Stimulated activated memory B cell treated with anti-CD40 and anti-IgM and Interleukin-4, amounts not matched to agents 10 μg/mL and 1 μg/mL and 100 μg/mL, for 72 hours (primary cell): ENCODE data around the gene GET4.

Experiments used
- ATAC-seq: fragments of 150-1000 bp; cut with Tn5 transposase; 2 replicates; pipeline ENCODE4 v1.10.0; 2021
- H3K27ac Mint-ChIP-seq: one replicate; pipeline ENCODE4 v1.8.0; 2022; ENCODE audit warnings: mild to moderate bottlenecking, mixed read lengths
- H3K27me3 Mint-ChIP-seq: one replicate; pipeline ENCODE4 v1.8.0; 2022; ENCODE audit warnings: mixed read lengths
- H3K36me3 Mint-ChIP-seq: one replicate; pipeline ENCODE4 v1.8.0; 2022; ENCODE audit warnings: mixed read lengths
- H3K4me1 Mint-ChIP-seq: one replicate; pipeline ENCODE4 v1.8.0; 2022; ENCODE audit warnings: mixed read lengths
- H3K4me3 Mint-ChIP-seq: one replicate; pipeline ENCODE4 v1.8.0; 2022; ENCODE audit warnings: mild to moderate bottlenecking, moderate library complexity, mixed read lengths
- H3K9me3 Mint-ChIP-seq: one replicate; pipeline ENCODE4 v1.8.0; 2022; ENCODE audit warnings: mixed read lengths

Gene GET4

DNA sequence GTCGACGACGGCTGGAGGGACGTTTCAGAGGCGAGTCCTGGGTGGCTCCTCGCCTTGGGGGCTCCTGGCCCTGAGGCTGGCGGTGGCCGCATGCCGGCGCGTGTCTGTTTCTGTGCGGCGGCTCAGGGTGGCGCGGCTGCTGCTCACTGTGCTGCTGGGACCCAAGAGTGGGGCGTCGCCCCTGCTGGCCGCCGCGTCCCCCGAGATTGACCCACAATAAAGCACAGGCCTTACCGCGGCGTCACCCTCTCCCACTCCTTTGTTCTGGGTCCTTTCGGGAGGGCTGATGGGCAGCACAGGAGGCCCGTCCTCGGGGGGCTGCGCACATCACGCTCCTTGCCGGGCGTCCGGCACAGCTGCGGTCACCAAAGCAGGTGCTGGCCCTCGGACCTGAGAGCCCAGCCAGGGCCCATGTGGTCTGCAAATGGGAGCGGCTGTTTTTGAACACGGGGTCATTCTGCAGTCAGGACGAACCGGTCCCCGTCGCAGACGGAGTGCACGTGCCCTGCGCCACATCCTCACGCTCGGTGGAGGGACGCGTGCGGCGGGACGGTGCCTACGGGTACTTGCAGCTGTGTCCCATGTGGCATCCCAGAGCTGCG lies 19.2 kb downstream of the GET4 start:
- H3K27ac Mint-ChIP-seq = no peak overlapping the region
- no peak for ATAC-seq
- H3K9me3 Mint-ChIP-seq = peaks cover 8% of the 10 kb centered on the region
- H3K4me3 Mint-ChIP-seq = no peak overlapping the region
- H3K27me3 Mint-ChIP-seq = no peaks in the 10 kb centered on the region
- peaks cover 8% of the 10 kb centered on the region for H3K4me1 Mint-ChIP-seq
- peaks cover 90% of the 10 kb centered on the region for H3K36me3 Mint-ChIP-seq

DNA sequence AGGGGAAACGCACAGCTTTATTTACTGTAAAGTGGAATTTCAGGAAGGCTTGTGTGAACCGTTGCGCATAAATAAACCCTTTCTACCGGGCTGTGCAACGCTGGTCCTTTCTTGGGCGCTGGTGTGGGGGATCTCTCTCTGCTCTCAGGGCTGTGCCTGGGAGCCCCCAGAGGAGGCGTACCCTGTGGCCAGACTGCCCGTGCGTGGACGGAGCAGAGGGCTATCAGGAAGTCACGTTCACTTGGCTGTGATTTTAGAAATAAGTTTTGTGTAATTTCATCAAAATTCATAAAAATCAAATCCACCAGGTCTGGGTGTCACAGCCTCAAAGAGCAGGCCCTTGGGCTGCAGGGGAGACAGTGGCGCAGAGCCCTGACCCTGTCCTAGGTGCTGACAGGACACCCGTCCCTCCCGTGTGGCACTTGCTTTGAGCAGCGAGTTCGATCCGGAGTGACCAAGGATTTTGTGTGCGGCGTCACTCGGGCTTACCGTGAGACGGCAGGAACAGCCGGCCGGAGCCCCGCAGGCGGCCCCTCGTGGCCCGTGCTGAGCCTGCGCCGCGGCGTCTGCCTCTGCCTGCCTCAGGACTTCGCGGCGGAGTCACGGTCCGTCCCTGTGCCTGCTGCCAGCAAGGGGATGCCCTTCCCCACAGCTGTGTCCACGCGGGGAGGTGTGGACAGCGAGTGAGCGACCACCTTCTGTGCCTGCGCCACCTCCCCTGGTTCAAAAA lies 20.2 kb downstream of the GET4 start:
- peaks cover 80% of the 10 kb centered on the region for H3K36me3 Mint-ChIP-seq
- H3K4me1 Mint-ChIP-seq = peaks cover 8% of the 10 kb centered on the region
- no peaks in the 10 kb centered on the region for H3K27me3 Mint-ChIP-seq
- ATAC-seq = no peak
- H3K27ac Mint-ChIP-seq = no peak overlapping the region
- H3K4me3 Mint-ChIP-seq = no peak overlapping the region
- peaks cover 8% of the 10 kb centered on the region for H3K9me3 Mint-ChIP-seq

DNA sequence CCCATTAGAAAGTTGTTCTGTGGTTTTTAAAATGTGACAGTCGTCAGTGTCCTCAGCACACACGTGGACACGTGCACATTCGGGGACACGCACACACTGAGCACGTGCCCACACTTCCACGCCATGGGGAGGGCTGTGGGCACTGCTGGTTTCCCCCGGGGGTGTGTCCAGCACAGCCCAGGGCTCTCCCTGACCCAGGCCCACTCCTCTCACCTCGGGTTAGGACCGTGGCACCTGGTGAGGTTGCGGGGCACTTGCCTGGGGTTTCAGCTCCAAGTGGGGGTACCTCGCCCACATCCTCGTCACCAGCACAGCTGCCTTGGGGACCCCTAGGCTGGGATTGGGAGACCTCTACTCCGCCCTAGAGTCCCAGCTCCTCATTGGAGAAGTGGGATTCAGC lies 20.7 kb downstream of the GET4 start:
- no peaks in the 10 kb centered on the region for H3K27me3 Mint-ChIP-seq
- H3K27ac Mint-ChIP-seq = no peak overlapping the region
- H3K4me3 Mint-ChIP-seq = no peak overlapping the region
- ATAC-seq = no peak
- H3K36me3 Mint-ChIP-seq = peaks cover 74% of the 10 kb centered on the region
- peaks cover 8% of the 10 kb centered on the region for H3K4me1 Mint-ChIP-seq
- H3K9me3 Mint-ChIP-seq = peaks cover 8% of the 10 kb centered on the region

DNA sequence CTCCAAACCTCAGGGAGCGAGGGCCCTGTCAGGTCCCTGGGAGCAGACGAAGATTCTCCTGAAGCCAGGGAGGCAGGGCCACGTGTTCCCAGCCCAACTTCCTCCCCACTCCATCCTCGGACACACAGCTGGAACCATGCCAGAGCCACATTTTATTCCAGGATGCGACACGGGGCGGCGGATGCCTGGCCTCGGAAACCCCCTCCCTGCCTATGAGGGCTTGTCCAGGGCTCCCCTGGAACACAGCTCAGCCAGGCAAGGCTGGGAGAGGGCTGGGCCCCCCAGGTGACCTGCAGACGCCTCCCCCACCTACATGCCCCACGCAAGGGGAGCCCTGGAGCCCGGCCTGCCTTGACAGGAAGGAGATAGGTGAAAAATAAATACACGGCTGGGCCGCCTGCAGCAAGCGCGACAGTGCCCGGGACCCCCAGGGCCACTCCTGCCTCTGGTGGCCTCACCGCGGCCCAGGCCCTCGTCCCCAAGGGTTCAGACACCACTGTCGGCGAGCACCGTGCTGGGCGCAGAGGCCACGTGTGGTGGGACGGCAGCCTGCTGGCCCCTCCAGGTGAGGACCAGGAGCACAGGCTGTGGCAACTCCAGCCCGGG lies 21.5 kb downstream of the GET4 start:
- ATAC-seq = no peak
- H3K36me3 Mint-ChIP-seq = peaks cover 74% of the 10 kb centered on the region
- H3K27me3 Mint-ChIP-seq = no peaks in the 10 kb centered on the region
- no peak overlapping the region for H3K27ac Mint-ChIP-seq
- no peak overlapping the region for H3K4me3 Mint-ChIP-seq
- H3K9me3 Mint-ChIP-seq = peaks cover 2% of the 10 kb centered on the region
- H3K4me1 Mint-ChIP-seq = peaks cover 2% of the 10 kb centered on the region

DNA sequence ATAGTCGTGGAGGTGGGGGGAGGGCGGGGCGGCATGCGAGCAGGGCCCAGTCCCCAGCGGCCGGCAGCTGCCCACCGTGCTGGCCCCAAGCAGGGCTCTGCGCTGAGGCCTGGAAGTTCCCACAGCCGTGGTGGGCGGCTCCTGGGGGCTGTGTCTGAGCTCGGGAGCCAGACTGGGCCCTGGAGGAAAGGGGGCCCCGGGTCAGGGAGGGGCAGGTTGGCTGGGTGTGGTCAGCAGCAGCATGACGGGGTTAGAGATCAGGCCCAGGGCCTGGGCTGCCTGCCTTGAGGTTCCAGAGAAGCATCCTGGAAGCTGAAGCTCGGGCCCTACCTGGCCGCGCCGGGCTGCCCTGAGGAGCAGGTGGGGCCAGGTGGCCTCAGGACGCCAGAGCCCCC lies 22.1 kb downstream of the GET4 start:
- ATAC-seq = no peak
- H3K36me3 Mint-ChIP-seq = peaks cover 72% of the 10 kb centered on the region
- no peaks in the 10 kb centered on the region for H3K4me1 Mint-ChIP-seq
- H3K27me3 Mint-ChIP-seq = no peaks in the 10 kb centered on the region
- H3K9me3 Mint-ChIP-seq = no peaks in the 10 kb centered on the region
- no peak overlapping the region for H3K4me3 Mint-ChIP-seq
- H3K27ac Mint-ChIP-seq = no peak overlapping the region

DNA sequence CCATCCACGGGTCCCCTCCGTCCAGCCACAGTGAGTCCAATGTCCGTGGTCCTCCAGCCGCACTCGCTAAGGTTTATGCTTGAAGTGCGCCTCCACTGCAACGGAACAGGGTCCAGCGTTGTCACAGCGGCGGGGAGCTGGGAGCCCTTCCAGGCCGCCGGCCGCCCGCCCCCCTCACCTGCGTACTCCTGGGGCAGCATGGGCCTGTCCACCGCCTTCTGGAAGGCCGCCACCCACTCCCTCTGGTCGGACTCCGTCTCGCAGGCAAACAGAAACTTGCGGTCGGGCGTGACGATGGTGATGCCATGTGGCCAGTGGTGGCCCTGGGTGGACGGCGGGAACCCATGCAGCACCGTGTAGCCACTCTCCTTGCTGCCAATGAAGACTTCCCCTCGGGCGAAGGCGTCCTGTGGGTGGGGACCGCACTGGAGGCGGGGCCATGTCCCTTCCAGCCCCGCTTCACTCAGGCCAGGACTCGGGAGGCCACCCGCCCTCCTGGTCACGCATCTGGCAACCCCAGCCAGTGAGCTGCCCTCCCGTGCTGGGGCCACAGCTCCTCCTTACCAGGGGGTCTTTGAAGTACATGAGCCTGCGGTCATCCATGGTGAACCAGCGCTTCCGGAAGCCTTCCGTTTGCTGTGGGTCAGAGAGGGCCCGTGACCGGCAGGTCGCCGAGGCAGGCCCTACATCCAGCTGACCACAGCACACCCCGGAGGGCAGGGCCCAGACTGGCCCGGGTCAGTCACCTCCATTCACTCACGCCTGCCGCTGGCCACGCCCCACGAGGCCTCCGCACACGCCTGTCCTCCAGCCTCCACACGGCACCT lies 22.7 kb downstream of the GET4 start:
- Mint-ChIP-seq H3K9me3 (no peaks in the 10 kb centered on the region), H3K27ac (no peak overlapping the region), H3K4me1 (no peaks in the 10 kb centered on the region), H3K36me3 (peaks cover 66% of the 10 kb centered on the region), H3K4me3 (no peak overlapping the region), H3K27me3 (no peaks in the 10 kb centered on the region)
- no peak for ATAC-seq

DNA sequence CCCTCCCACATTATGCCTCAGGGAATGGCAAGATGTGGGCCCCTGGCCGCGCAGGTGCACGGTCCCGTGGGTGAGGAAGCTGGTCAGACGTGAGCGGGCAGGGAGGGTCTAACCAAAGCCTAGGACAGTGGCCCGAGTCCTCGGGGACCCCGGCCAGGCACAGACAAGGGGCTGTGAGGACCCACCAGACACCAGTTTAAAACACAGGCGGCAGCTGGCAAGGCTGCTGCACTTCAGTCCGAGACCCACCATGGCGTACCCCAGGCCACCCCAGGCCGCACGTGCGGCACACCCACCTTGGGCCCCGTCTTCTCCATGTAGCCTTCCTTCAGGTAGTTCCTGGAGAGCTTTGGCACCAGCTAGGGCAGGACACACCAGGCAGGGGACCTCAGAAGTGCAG lies 23.5 kb downstream of the GET4 start:
- H3K36me3 Mint-ChIP-seq = peaks cover 59% of the 10 kb centered on the region
- no peak overlapping the region for H3K27ac Mint-ChIP-seq

DNA sequence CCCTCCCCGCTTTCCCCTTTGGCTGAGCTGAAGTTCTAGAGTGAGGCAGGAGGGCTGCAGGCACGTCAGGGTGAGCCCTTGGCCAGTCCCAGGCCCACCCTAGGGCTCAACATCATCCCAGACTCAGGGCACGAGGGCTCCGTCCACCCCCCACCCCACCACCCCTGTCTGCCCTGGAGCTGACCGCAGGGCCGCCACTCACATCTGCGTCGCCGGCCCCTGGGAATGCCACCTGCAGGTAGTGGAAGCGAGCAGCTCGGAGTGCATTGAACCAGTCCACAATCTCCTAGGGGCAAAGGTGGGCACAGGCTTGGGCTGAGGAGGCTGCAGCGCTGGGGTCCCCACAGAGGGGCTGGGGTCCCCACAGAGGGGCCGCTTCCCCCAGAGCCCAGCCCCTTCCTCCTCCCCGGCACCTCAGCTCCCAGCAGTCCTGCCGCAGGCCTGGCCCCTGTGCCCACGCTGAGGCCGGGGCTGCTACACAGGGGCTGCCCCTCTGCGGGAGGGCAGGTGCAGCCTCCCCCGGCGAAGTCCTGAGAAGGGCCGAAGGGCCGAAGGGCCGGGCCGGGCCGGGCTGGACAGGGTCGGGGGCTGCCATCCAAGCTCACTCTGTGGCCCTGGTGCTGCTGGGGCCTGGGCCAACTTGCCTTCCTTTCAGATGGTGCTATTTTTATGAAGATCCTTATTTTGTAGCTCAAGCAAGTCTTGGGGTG lies 24.1 kb downstream of the GET4 start:
- no peaks in the 10 kb centered on the region for H3K9me3 Mint-ChIP-seq
- ATAC-seq = no peak
- H3K4me3 Mint-ChIP-seq = no peak overlapping the region
- peaks cover 52% of the 10 kb centered on the region for H3K36me3 Mint-ChIP-seq
- no peak overlapping the region for H3K27ac Mint-ChIP-seq
- H3K4me1 Mint-ChIP-seq = no peaks in the 10 kb centered on the region
- no peaks in the 10 kb centered on the region for H3K27me3 Mint-ChIP-seq

More for the DNA sequence above, 23.5 kb downstream of the GET4 start:
- Mint-ChIP-seq H3K9me3 (no peaks in the 10 kb centered on the region), H3K4me1 (no peaks in the 10 kb centered on the region), H3K27me3 (no peaks in the 10 kb centered on the region), H3K4me3 (no peak overlapping the region)
- no peak for ATAC-seq

DNA sequence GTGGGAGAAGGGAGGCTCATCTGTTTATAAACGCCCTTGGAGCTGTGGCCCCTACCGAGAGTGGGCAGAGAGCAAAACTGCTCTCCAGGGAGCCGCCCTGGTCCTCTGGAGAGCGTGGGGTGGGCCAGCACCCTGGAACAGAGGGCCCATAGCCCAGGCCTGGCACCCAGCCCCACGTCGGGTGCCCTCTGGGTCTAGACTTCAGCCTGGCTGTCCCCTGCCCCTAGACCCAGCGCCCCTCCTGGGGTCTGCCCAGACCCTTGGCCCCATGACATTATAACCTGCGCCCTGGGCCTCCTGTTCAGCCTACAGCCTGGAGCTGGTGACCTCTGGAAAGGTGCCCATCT lies 24.7 kb downstream of the GET4 start:
- Mint-ChIP-seq H3K27me3 (no peaks in the 10 kb centered on the region), H3K9me3 (no peaks in the 10 kb centered on the region), H3K4me3 (no peak overlapping the region), H3K36me3 (peaks cover 47% of the 10 kb centered on the region), H3K4me1 (no peaks in the 10 kb centered on the region), H3K27ac (no peak overlapping the region)
- no peak for ATAC-seq

DNA sequence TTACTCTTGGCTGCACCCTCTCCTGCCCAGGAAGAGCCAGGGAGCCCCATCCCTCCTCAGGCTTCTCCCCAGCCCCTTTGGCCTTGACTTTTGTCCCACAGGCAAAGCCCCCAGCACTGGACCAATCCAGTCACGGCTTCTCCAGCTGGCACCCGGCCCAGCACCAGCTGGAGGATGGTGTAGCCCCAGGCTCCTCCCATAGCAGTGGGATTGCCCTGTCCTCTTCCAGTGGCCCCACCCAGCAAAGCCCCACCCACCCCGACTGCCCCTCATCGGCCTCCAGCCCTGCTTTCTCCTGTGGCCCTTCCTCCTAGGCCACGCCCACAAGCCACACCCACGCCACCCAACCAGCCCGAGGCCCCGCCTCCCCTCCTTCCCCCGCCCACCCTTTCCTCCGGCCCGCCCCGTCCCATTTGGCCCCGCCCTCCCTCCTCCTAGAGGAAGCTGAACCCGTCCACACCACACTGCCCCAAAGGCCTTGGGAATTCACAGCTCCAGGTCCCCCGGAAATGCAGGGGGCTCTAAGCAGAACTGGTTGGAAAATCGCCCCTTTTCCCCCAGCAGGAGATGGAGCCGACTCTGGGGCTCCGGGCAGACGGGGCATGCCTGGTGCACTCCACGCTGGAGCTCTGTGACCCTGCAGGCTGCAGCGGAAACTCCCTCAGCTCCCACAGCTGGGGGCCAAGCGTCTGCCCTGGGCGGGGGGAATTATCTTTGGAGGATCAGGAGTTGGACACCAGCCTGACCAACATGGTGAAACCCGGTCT lies 25.2 kb downstream of the GET4 start:
- H3K27me3 Mint-ChIP-seq = no peaks in the 10 kb centered on the region
- H3K4me3 Mint-ChIP-seq = no peak overlapping the region
- no peaks in the 10 kb centered on the region for H3K9me3 Mint-ChIP-seq
- H3K4me1 Mint-ChIP-seq = no peaks in the 10 kb centered on the region
- no peak overlapping the region for H3K27ac Mint-ChIP-seq
- ATAC-seq = peak; percentile 12
- peaks cover 41% of the 10 kb centered on the region for H3K36me3 Mint-ChIP-seq

DNA sequence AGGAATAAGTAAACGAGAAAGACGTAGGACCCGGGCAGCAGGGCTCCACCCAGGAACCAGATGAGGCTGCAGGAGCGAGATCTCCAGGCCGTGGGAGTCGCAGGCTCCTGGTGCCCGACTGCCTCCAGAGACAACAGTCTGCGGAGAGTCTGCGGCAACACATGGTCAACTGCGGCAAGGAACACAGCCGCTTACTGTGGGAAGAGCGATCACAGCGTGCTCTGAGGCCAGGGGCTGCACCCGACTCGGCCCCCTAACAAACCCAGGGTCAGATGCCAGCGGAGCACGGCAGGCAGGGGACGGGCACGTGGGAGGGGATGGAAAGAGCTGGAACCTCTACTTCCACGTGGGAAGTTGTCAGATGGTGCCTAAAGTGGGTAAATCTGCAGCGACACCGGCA lies 26.6 kb downstream of the GET4 start:
- peaks cover 30% of the 10 kb centered on the region for H3K36me3 Mint-ChIP-seq
- H3K27me3 Mint-ChIP-seq = no peaks in the 10 kb centered on the region
- no peak overlapping the region for H3K27ac Mint-ChIP-seq
- peaks cover 7% of the 10 kb centered on the region for H3K4me1 Mint-ChIP-seq
- H3K9me3 Mint-ChIP-seq = no peaks in the 10 kb centered on the region
- no peak for ATAC-seq
- no peak overlapping the region for H3K4me3 Mint-ChIP-seq

DNA sequence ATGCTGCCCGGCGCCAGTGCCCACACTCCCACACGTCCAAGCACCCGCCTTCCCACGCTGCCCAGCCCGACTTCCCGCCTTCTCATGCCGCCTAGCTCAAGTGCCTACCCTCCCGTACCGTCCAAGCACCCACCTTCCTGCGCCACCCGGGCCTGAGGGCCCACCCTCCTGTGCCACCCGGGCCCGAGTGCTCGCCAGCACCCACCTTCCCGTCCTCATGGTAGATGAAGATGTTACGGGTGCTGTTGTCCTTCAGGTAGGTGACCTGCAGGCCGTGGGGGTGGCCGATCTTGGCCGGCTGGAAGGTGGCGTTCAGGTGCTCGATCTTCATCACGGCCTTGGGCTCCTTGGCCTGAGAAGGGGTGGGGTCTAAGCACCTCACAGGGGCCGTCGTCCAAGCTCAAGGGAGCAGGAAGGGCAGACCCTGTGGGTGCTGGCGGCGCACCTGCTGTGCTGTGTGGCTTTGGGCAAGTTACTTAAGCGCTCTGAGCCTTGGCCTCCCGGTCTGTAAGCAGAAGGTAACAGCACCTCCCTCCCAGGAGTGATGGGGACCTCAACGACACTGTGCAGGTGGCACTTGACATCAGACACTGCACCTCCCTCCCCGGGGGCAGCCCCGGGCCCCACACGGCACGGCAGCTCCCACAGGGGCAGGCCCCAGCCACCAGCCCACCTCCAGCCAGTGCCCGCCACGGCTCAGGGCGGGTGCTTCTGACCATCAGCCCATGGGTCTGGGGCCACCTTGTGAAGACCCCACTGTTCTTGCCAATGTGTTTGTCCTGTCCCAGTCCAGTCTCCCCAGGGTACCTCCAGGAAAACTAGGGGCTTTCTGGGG lies 27.8 kb downstream of the GET4 start:
- Mint-ChIP-seq H3K4me1 (peaks cover 7% of the 10 kb centered on the region), H3K9me3 (no peaks in the 10 kb centered on the region), H3K27ac (no peak overlapping the region), H3K4me3 (no peak overlapping the region), H3K27me3 (no peaks in the 10 kb centered on the region), H3K36me3 (peaks cover 20% of the 10 kb centered on the region)
- no peak for ATAC-seq

DNA sequence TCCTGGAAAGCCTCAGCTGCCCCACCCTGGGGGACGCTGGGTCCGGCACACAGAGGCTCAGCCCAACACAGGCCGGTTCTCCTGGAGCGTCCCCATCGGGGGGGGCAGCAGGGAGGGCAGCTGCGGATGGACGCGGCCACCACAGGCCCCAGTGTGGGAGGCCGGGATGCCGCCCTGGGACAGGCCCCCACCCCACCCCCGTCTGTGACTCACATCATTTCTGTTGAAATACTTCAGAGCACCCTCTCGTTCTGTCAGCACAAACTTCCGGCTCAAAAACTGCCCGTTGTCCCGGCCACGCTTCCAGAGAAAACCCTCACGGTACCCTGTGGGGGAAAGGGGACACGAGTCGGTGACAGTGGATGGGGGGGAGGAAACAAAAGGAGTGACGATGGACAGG lies 28.5 kb downstream of the GET4 start:
- H3K9me3 Mint-ChIP-seq = no peaks in the 10 kb centered on the region
- peaks cover 9% of the 10 kb centered on the region for H3K4me1 Mint-ChIP-seq
- no peaks in the 10 kb centered on the region for H3K27me3 Mint-ChIP-seq
- peaks cover 13% of the 10 kb centered on the region for H3K36me3 Mint-ChIP-seq
- no peak for ATAC-seq
- no peak overlapping the region for H3K4me3 Mint-ChIP-seq
- H3K27ac Mint-ChIP-seq = peak overlapping the region; percentile 30

DNA sequence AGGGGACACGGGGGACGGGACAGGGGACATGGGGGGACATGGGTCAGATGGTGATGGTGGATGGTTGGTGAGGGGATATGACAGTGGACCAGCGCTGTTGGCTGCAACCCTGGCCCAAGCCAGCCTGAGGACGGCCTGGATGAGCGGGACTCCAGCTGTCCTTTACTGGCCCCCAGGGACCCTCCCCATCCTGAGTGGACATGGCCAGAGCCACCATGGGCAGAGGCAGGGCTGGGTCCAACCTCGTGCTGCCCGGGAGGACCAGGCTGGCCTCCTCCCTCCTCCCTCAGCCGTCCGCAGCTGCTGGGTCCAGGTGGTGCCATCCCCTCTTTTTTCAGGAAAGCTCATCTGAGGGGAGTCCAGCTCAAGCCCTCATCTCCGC lies 30.4 kb downstream of the GET4 start:
- H3K27ac Mint-ChIP-seq = no peak overlapping the region
- H3K9me3 Mint-ChIP-seq = no peaks in the 10 kb centered on the region
- no peaks in the 10 kb centered on the region for H3K27me3 Mint-ChIP-seq
- no peak overlapping the region for H3K4me3 Mint-ChIP-seq
- peaks cover 24% of the 10 kb centered on the region for H3K4me1 Mint-ChIP-seq
- H3K36me3 Mint-ChIP-seq = peaks cover 12% of the 10 kb centered on the region
- peak; percentile 39 for ATAC-seq
